D721Med (cell line): ENCODE results near the gene SMARCC2.

Experiments
- DNase-seq: peaks from one replicate; pipeline ENCODE4 v3.0.0; 2011; ENCODE audit warnings: low spot score; ENCODE audit not compliant: insufficient read length
- FAIRE-seq: peaks from 2 replicates; lab custom pipeline; 2011; peaks lifted over from hg19 to GRCh38; lab: Jason Lieb, UNC
- CTCF ChIP-seq: IDR thresholded peaks from 2 replicates; pipeline ENCODE4 v1.5.1; 2012; ENCODE audit warnings: mild to moderate bottlenecking, control low read depth; ENCODE audit not compliant: insufficient read depth; ENCODE audit errors: missing control alignments

SMARCC2 gene

GRCh38 chr12:56189099-56189917 is at the start of gene SMARCC2:
TSS of gene SMARCC2 (minus strand) at chr12:56189483. CDS start at chr12:56189461, 22 bp downstream.
- DNase-seq (peak; percentile 78), FAIRE-seq (no peak)
- TF ChIP-seq CTCF = peak; percentile 63

- DNase-seq (no peak), FAIRE-seq (no peak)
- no peak for TF ChIP-seq CTCF
Observed at GRCh38 chr12:56237552-56237951, 48.3 kb upstream of the SMARCC2 start.

- DNase-seq = no peak
Observed at GRCh38 chr12:56236985-56237384, 47.7 kb upstream of the SMARCC2 start.

GRCh38 chr12:56236091-56236490 is 46.8 kb upstream of the SMARCC2 start:
- TF ChIP-seq CTCF = no peak
- FAIRE-seq = no peak
- DNase-seq = no peak

More at GRCh38 chr12:56236985-56237384, 47.7 kb upstream of the SMARCC2 start:
- FAIRE-seq = no peak
- no peak for TF ChIP-seq CTCF

- FAIRE-seq (no peak), DNase-seq (no peak)
- no peak for TF ChIP-seq CTCF
Observed at GRCh38 chr12:56234746-56235436, 45.6 kb upstream of the SMARCC2 start.

- TF ChIP-seq CTCF = no peak
- FAIRE-seq (no peak), DNase-seq (no peak)
Observed at GRCh38 chr12:56231184-56231582, 41.9 kb upstream of the SMARCC2 start.
